ENCODE data around the gene ANO10.
"Not testable (repeated sequence)": the region's sequence is repeated elsewhere in the genome, so short reads cannot be mapped to it uniquely, and the experiment has no call there.

Gene ANO10

GRCh38 chr3:43621656-43622432 is at the start of gene ANO10:
Gene ANO10, minus strand, starts transcription at chr3:43622011. Its CDS starts 16,159 bp downstream, at chr3:43605852.
- DNase-seq (ENCODE audit: low read depth in 1 of 2, low spot score in 1 of 2): peak; percentile 93 to 100
- no peak for TF ChIP-seq JUND (IDR thresholded peaks at IDR 0.05; ENCODE audit: low read depth)
- in situ Hi-C loops (cut with HindIII; ENCODE audit: low pct_unique_long_range_greater_than_20kb, low sequenced_read_pairs): no loop called here

- DNase-seq (ENCODE audit: low read depth in 1 of 2, low spot score in 1 of 2): no peak
- no peak for TF ChIP-seq JUND (IDR thresholded peaks at IDR 0.05; ENCODE audit: low read depth)
Observed at GRCh38 chr3:43670635-43671522, 49.1 kb upstream of the ANO10 start.

GRCh38 chr3:43665011-43665410 is 43.2 kb upstream of the ANO10 start:
- in situ Hi-C loops (cut with HindIII; ENCODE audit: low pct_unique_long_range_greater_than_20kb, low sequenced_read_pairs); DNase-seq (ENCODE audit: low read depth in 1 of 2, low spot score in 1 of 2): not testable (repeated sequence)

More at GRCh38 chr3:43670635-43671522, 49.1 kb upstream of the ANO10 start:
- in situ Hi-C loops (cut with HindIII; ENCODE audit: low pct_unique_long_range_greater_than_20kb, low sequenced_read_pairs): no loop called here

GRCh38 chr3:43661376-43661775 is 39.6 kb upstream of the ANO10 start:
- DNase-seq (ENCODE audit: low read depth in 1 of 2, low spot score in 1 of 2); in situ Hi-C loops (cut with HindIII; ENCODE audit: low pct_unique_long_range_greater_than_20kb, low sequenced_read_pairs): not testable (repeated sequence)

- in situ Hi-C loops (cut with HindIII; ENCODE audit: low pct_unique_long_range_greater_than_20kb, low sequenced_read_pairs): no loop called here
- peak in 1 of 2 experiments; percentile 35 for DNase-seq (ENCODE audit: low read depth in 1 of 2, low spot score in 1 of 2)
- TF ChIP-seq JUND (IDR thresholded peaks at IDR 0.05; ENCODE audit: low read depth): no peak
Observed at GRCh38 chr3:43659250-43659880, 37.6 kb upstream of the ANO10 start.

GRCh38 chr3:43656390-43656789 is 34.6 kb upstream of the ANO10 start:
- in situ Hi-C loops (cut with HindIII; ENCODE audit: low pct_unique_long_range_greater_than_20kb, low sequenced_read_pairs); DNase-seq (ENCODE audit: low read depth in 1 of 2, low spot score in 1 of 2): not testable (repeated sequence)

GRCh38 chr3:43650345-43650744 is 28.5 kb upstream of the ANO10 start:
- no peak for DNase-seq (ENCODE audit: low read depth in 1 of 2, low spot score in 1 of 2)
- TF ChIP-seq JUND (IDR thresholded peaks at IDR 0.05; ENCODE audit: low read depth): no peak
- in situ Hi-C loops (cut with HindIII; ENCODE audit: low pct_unique_long_range_greater_than_20kb, low sequenced_read_pairs): no loop called here

- in situ Hi-C loops (cut with HindIII; ENCODE audit: low pct_unique_long_range_greater_than_20kb, low sequenced_read_pairs): no loop called here
- DNase-seq (ENCODE audit: low read depth in 1 of 2, low spot score in 1 of 2): peak; percentile 27 to 39
- no peak for TF ChIP-seq JUND (IDR thresholded peaks at IDR 0.05; ENCODE audit: low read depth)
Observed at GRCh38 chr3:43649365-43649968, 27.7 kb upstream of the ANO10 start.

GRCh38 chr3:43648957-43649356 is 27.1 kb upstream of the ANO10 start:
- no peak for TF ChIP-seq JUND (IDR thresholded peaks at IDR 0.05; ENCODE audit: low read depth)
- in situ Hi-C loops (cut with HindIII; ENCODE audit: low pct_unique_long_range_greater_than_20kb, low sequenced_read_pairs): no loop called here
- no peak for DNase-seq (ENCODE audit: low read depth in 1 of 2, low spot score in 1 of 2)

- in situ Hi-C loops (cut with HindIII; ENCODE audit: low pct_unique_long_range_greater_than_20kb, low sequenced_read_pairs): no loop called here
- no peak for DNase-seq (ENCODE audit: low read depth in 1 of 2, low spot score in 1 of 2)
- TF ChIP-seq JUND (IDR thresholded peaks at IDR 0.05; ENCODE audit: low read depth): no peak
Observed at GRCh38 chr3:43647331-43648166, 25.7 kb upstream of the ANO10 start.

- in situ Hi-C loops (cut with HindIII; ENCODE audit: low pct_unique_long_range_greater_than_20kb, low sequenced_read_pairs): no loop called here
- TF ChIP-seq JUND (IDR thresholded peaks at IDR 0.05; ENCODE audit: low read depth): no peak
- peak in 1 of 2 experiments; percentile 82 for DNase-seq (ENCODE audit: low read depth in 1 of 2, low spot score in 1 of 2)
Observed at GRCh38 chr3:43644443-43644842, 22.6 kb upstream of the ANO10 start.

Data from T47D (cell line).